Peyer's patch (tissue), 4 donors: ENCODE results near the gene TMEM35B. TPM values are rescaled to one million over a fixed set of nuclear protein-coding genes. Genes with fewer than 3 reads are reported as not detected.
A peak's percentile ranks its signal among the peaks of the same experiment; 100 is the strongest.

Experiments used
- DNase-seq, 3 donors: peaks; one replicate each; pipeline ENCODE4 v3.0.0-alpha.2; 2017 to 2019
- H3K27ac ChIP-seq, 4 donors: fragments of 200-600 bp; sonication (generic); one replicate each; pipeline ENCODE4 v1.5.1; 2016 to 2019
- H3K27me3 ChIP-seq, 2 donors: fragments of 200-600 bp; sonication (generic); one replicate each; pipeline ENCODE4 v1.5.1; 2019
- H3K36me3 ChIP-seq, 3 donors: fragments of 200-600 bp; sonication (generic); one replicate each; pipeline ENCODE4 v1.5.1; 2016 to 2019
- H3K4me1 ChIP-seq, 4 donors: fragments of 200-600 bp; sonication (generic); one replicate each; pipeline ENCODE4 v1.5.1; 2016 to 2019
- H3K4me3 ChIP-seq, 4 donors: fragments of 200-600 bp; sonication (generic); 1 replicate in 3 of 4; 2 replicates in 1 of 4; pipeline ENCODE4 v1.5.1; 2016 to 2019; ENCODE audit warnings: mild to moderate bottlenecking in 1 of 4
- H3K9me3 ChIP-seq, 4 donors: fragments of 200-600 bp; sonication (generic); one replicate each; pipeline ENCODE4 v1.5.1; 2016 to 2019; ENCODE audit warnings: mild to moderate bottlenecking in 1 of 4
- POLR2A ChIP-seq, 2 donors: fragments of 450-650 bp; IDR thresholded peaks; one replicate each; pipeline ENCODE4 v1.5.1; 2017; ENCODE audit warnings: antibody characterized with exemption in 2 of 2, mild to moderate bottlenecking in 2 of 2, moderate library complexity in 2 of 2
- total RNA-seq, 4 donors: library from RNA; depleted of rRNA; stranded (reverse); fragments of >200 nt; gene quantifications; one replicate each; pipeline ENCODE4 v1.1.0, GENCODE V29; 2016
- TF ChIP-seq, protein P1 (sequence below), 6 experiments: fragments of 450-650 bp in 4 of 6; fragments of 200-600 bp in 2 of 6; sonication (generic) in 1 of 6; IDR thresholded peaks; one replicate each; pipeline ENCODE4 v1.5.1; 2017 to 2019; ENCODE audit warnings: antibody characterized with exemption in 6 of 6, mild to moderate bottlenecking in 3 of 6, moderate library complexity in 1 of 6

TMEM35B gene
- 10 to 100 TPM in 3 of 4 donors, 1 to 10 TPM in 1; 7.4 to 22.8 (median 14.7) TPM for total RNA-seq

DNA sequence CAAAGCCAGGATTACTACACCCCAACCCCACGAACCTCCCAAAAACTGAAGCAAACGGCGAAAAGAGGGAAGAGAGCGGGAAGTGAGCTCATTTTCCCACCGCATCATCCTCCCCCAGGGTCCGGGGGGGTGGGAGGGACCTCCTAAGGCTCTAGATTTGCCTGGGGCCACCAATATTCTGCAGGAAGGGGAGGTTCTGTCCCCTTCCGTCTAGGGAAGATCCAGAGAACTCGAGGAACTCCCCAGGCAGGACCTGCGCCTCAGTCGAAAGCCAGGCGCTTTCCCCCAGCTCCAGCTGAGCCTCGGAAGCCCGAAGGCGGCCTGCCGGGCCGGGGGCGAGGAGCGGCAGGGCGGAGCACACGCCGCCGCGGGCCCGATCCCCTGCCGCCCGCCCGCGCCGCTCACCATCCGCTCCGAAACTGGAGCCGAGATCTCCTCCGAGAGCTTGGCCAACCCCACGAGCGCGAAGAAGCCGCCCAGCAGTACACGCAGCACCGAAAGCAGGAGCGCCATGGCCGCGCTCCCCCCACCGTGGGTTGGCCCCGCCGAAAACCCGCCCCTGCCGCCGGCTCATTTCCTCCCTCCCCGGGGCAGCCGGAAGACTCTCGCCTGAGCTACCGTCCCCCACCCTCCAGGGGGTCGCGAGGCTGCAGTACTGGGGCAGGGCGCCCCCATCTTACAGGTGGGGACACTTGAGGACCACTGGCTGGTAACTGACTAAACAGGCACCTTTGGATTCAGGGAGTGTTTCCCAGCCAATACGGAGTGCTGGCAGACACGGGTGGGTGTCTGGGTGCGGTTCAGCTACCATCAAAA is at the start of gene TMEM35B:
Gene TMEM35B (minus strand): TSS at position 555 of the 816 bp plus-strand sequence. CDS start 42 bp downstream, at position 513.
- H3K4me1 ChIP-seq: peaks cover 0 to 20% (median 10%) of the 10 kb centered on the region in 4 donors
- peak; percentile 66 to 86 (median 83) for DNase-seq
- peak; percentile 58 to 65 for TF ChIP-seq POLR2A (IDR thresholded peaks at IDR 0.05)
- TF ChIP-seq, protein P1, sequence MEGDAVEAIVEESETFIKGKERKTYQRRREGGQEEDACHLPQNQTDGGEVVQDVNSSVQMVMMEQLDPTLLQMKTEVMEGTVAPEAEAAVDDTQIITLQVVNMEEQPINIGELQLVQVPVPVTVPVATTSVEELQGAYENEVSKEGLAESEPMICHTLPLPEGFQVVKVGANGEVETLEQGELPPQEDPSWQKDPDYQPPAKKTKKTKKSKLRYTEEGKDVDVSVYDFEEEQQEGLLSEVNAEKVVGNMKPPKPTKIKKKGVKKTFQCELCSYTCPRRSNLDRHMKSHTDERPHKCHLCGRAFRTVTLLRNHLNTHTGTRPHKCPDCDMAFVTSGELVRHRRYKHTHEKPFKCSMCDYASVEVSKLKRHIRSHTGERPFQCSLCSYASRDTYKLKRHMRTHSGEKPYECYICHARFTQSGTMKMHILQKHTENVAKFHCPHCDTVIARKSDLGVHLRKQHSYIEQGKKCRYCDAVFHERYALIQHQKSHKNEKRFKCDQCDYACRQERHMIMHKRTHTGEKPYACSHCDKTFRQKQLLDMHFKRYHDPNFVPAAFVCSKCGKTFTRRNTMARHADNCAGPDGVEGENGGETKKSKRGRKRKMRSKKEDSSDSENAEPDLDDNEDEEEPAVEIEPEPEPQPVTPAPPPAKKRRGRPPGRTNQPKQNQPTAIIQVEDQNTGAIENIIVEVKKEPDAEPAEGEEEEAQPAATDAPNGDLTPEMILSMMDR (IDR thresholded peaks at IDR 0.05): peak in 3 of 6 experiments; percentile 16 to 26 (median 23)
- no peaks in the 10 kb centered on the region for H3K27me3 ChIP-seq
- peak within 1 kb of the TSS; percentile 70 to 97 (median 78) for H3K4me3 ChIP-seq
- no peaks in the 10 kb centered on the region for H3K36me3 ChIP-seq
- no peaks in the 10 kb centered on the region for H3K9me3 ChIP-seq
- peak within 1 kb of the TSS; percentile 85 to 93 (median 86) for H3K27ac ChIP-seq

DNA sequence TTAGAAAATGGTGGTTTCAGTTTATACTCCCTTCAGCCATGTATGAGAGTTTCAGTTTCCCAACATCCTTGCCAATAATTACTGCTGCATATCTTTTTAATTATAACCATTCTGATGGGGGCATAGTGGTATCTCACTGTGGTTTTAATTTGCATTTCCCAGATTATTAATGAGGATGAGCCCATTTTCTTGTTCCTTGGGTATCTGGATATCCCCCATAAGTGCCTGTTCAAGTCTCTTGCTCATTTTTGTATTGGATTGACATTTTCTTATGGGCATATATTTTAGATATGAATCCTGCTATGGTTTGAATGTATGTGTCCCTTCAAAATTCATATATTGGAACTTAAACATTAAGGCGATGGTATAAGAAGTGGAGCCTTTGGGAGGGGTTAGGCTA is 48.2 kb upstream of the TMEM35B start:
- no peak for TF ChIP-seq POLR2A (IDR thresholded peaks at IDR 0.05)
- TF ChIP-seq, protein P1 (IDR thresholded peaks at IDR 0.05): no peak
- H3K27me3 ChIP-seq: no peaks in the 10 kb centered on the region
- H3K27ac ChIP-seq: no peak overlapping the region
- DNase-seq: no peak
- no peaks in the 10 kb centered on the region for H3K9me3 ChIP-seq
- H3K4me1 ChIP-seq: peaks cover 0 to 12% (median 5%) of the 10 kb centered on the region in 4 donors
- H3K4me3 ChIP-seq: no peak overlapping the region
- no peaks in the 10 kb centered on the region for H3K36me3 ChIP-seq

DNA sequence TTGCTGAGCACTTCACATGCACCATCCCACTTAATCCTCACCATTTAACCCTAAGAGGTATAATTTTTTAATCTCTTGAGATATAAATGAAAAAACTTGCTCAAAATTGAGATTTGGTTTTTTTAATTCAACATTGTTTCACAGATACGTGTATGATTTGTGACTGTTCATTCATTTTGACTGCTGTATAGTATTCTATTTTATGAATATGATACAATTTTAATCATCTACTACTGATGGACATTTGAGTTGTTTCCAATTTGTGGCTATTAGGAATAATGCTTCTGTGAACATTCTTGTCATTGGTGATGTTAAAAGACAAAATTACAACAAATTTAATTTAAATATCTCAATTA is 47.2 kb upstream of the TMEM35B start:
- Histone ChIP-seq H3K4me3 (peak overlapping the region in 1 of 4 donors; percentile 75), H3K9me3 (no peaks in the 10 kb centered on the region), H3K4me1 (peaks cover 0 to 12% (median 5%) of the 10 kb centered on the region in 4 donors), H3K27me3 (no peaks in the 10 kb centered on the region), H3K36me3 (no peaks in the 10 kb centered on the region), H3K27ac (peak overlapping the region in 1 of 4 donors; percentile 93)
- DNase-seq: no peak
- TF ChIP-seq POLR2A (IDR thresholded peaks at IDR 0.05): no peak
- TF ChIP-seq, protein P1 (IDR thresholded peaks at IDR 0.05): no peak

DNA sequence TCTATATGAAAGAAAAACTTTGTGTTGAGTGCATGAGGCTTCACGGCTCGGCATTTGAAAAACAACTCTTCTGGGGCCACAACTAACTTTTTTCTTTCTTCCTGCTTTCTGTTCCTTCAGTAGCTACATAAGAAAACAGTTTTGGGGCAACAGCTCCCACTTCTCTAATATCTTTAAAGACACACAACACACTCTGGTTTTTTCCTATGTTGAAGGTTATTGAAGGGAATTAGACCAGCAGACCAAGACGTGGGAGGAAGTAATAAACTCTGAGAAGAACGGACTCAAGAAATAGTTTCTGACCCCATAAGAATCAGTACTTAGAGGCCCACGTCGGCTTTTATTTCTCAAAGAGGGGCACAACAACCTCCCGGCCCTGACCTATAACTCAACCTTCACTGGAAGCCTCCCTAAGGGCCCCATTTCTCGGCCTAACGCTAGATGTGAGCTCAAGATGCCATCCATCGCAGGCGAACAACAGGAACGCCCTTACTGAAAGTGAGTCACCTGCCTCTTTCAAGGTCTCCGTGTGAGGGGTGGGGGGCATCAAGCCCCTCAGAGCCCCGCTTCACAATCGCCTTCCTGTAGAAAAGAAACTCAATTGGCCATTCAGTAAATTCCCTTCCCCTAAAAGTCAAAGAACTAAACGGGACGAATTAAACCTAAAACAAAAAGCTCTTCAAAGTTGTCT is 45.8 kb upstream of the TMEM35B start:
- no peaks in the 10 kb centered on the region for H3K36me3 ChIP-seq
- no peaks in the 10 kb centered on the region for H3K9me3 ChIP-seq
- peak; percentile 23 to 58 (median 51) for DNase-seq
- no peaks in the 10 kb centered on the region for H3K27me3 ChIP-seq
- peak overlapping the region; percentile 70 to 75 (median 74) for H3K4me3 ChIP-seq
- H3K4me1 ChIP-seq: peaks cover 0 to 12% (median 5%) of the 10 kb centered on the region in 4 donors
- no peak for TF ChIP-seq POLR2A (IDR thresholded peaks at IDR 0.05)
- TF ChIP-seq, protein P1 (IDR thresholded peaks at IDR 0.05): no peak
- H3K27ac ChIP-seq: peak overlapping the region; percentile 82 to 95 (median 89)

DNA sequence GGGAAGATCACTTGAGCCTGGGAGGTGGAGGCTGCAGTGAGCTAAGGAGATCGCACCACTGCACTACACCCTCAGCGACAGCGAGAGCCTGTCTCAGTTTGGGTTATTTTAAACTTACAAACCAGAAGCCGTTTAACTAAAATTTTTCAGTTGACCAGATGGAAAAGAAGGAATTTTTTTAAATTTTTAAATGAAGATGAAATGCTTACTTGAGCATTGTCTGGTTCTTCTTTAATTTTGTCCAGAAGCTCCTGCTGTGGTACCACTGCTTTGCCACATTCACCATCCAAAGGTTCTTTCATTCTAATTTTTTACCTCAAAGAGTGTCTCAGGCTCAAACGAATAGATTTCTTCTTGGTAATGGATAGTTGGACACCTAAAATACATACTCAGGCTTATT is 45.2 kb upstream of the TMEM35B start:
- peak overlapping the region; percentile 70 to 75 (median 74) for H3K4me3 ChIP-seq
- H3K27ac ChIP-seq: peak overlapping the region in 2 of 4 donors; percentile 82 to 85
- no peaks in the 10 kb centered on the region for H3K27me3 ChIP-seq
- H3K36me3 ChIP-seq: no peaks in the 10 kb centered on the region
- no peak for DNase-seq
- H3K4me1 ChIP-seq: peaks cover 0 to 12% (median 5%) of the 10 kb centered on the region in 4 donors
- no peak for TF ChIP-seq POLR2A (IDR thresholded peaks at IDR 0.05)
- TF ChIP-seq, protein P1 (IDR thresholded peaks at IDR 0.05): no peak
- H3K9me3 ChIP-seq: no peaks in the 10 kb centered on the region
